ENCODE results near the gene AGXT2.

The AGXT2 gene

GRCh38 chr5:35059251-35059650, 11.5 kb upstream of the AGXT2 start:
- H3K9me3 ChIP-seq (ENCODE audit: control insufficient read depth in 1 of 2, low read length in 2 of 2), result no peaks in the 10 kb centered on the region
- no peaks in the 10 kb centered on the region for H3K27me3 ChIP-seq (ENCODE audit: control insufficient read depth in 1 of 2, insufficient read depth in 2 of 2, low read length in 2 of 2)
- no peak overlapping the region for H3K27ac ChIP-seq (ENCODE audit: low read depth, low read length)
- H3K4me1 ChIP-seq (ENCODE audit: control insufficient read depth in 1 of 2, insufficient read depth in 2 of 2, low read length in 2 of 2), result no peaks in the 10 kb centered on the region
- H3K36me3 ChIP-seq (ENCODE audit: control insufficient read depth in 1 of 2, insufficient read depth in 2 of 2, low read length in 2 of 2), result peaks cover 0 to 3% of the 10 kb centered on the region in 2 donors
- no peak overlapping the region for H3K4me3 ChIP-seq (ENCODE audit: low read depth in 1 of 2, low read length in 2 of 2)
- H3K9ac ChIP-seq (ENCODE audit: low read depth in 1 of 2, low read length in 2 of 2), result no peak overlapping the region

- Histone ChIP-seq H3K9ac (ENCODE audit: low read depth in 1 of 2, low read length in 2 of 2) (no peak overlapping the region), H3K4me3 (ENCODE audit: low read depth in 1 of 2, low read length in 2 of 2) (no peak overlapping the region), H3K27me3 (ENCODE audit: control insufficient read depth in 1 of 2, insufficient read depth in 2 of 2, low read length in 2 of 2) (no peaks in the 10 kb centered on the region), H3K27ac (ENCODE audit: low read depth, low read length) (no peak overlapping the region), H3K36me3 (ENCODE audit: control insufficient read depth in 1 of 2, insufficient read depth in 2 of 2, low read length in 2 of 2) (peaks cover 0 to 3% of the 10 kb centered on the region in 2 donors), H3K4me1 (ENCODE audit: control insufficient read depth in 1 of 2, insufficient read depth in 2 of 2, low read length in 2 of 2) (no peaks in the 10 kb centered on the region), H3K9me3 (ENCODE audit: control insufficient read depth in 1 of 2, low read length in 2 of 2) (no peaks in the 10 kb centered on the region)
Measured at GRCh38 chr5:35058374-35058788, 10.6 kb upstream of the AGXT2 start.

GRCh38 chr5:35056686-35057085, 8.9 kb upstream of the AGXT2 start:
- no peaks in the 10 kb centered on the region for H3K27me3 ChIP-seq (ENCODE audit: control insufficient read depth in 1 of 2, insufficient read depth in 2 of 2, low read length in 2 of 2)
- no peak overlapping the region for H3K4me3 ChIP-seq (ENCODE audit: low read depth in 1 of 2, low read length in 2 of 2)
- H3K36me3 ChIP-seq (ENCODE audit: control insufficient read depth in 1 of 2, insufficient read depth in 2 of 2, low read length in 2 of 2), result peaks cover 0 to 3% of the 10 kb centered on the region in 2 donors
- H3K4me1 ChIP-seq (ENCODE audit: control insufficient read depth in 1 of 2, insufficient read depth in 2 of 2, low read length in 2 of 2), result no peaks in the 10 kb centered on the region
- H3K9me3 ChIP-seq (ENCODE audit: control insufficient read depth in 1 of 2, low read length in 2 of 2), result no peaks in the 10 kb centered on the region
- H3K27ac ChIP-seq (ENCODE audit: low read depth, low read length), result no peak overlapping the region
- no peak overlapping the region for H3K9ac ChIP-seq (ENCODE audit: low read depth in 1 of 2, low read length in 2 of 2)

GRCh38 chr5:35052838-35053237, 5.1 kb upstream of the AGXT2 start:
- Histone ChIP-seq H3K36me3 (ENCODE audit: control insufficient read depth in 1 of 2, insufficient read depth in 2 of 2, low read length in 2 of 2) (no peaks in the 10 kb centered on the region), H3K9ac (ENCODE audit: low read depth in 1 of 2, low read length in 2 of 2) (no peak overlapping the region), H3K27me3 (ENCODE audit: control insufficient read depth in 1 of 2, insufficient read depth in 2 of 2, low read length in 2 of 2) (no peaks in the 10 kb centered on the region), H3K9me3 (ENCODE audit: control insufficient read depth in 1 of 2, low read length in 2 of 2) (no peaks in the 10 kb centered on the region), H3K4me1 (ENCODE audit: control insufficient read depth in 1 of 2, insufficient read depth in 2 of 2, low read length in 2 of 2) (peaks cover 9 to 14% of the 10 kb centered on the region in 2 donors), H3K27ac (ENCODE audit: low read depth, low read length) (no peak overlapping the region), H3K4me3 (ENCODE audit: low read depth in 1 of 2, low read length in 2 of 2) (no peak overlapping the region)

GRCh38 chr5:35050541-35051126, 2.9 kb upstream of the AGXT2 start:
- Histone ChIP-seq H3K9me3 (ENCODE audit: control insufficient read depth in 1 of 2, low read length in 2 of 2) (no peaks in the 10 kb centered on the region), H3K27me3 (ENCODE audit: control insufficient read depth in 1 of 2, insufficient read depth in 2 of 2, low read length in 2 of 2) (no peaks in the 10 kb centered on the region), H3K4me1 (ENCODE audit: control insufficient read depth in 1 of 2, insufficient read depth in 2 of 2, low read length in 2 of 2) (peaks cover 12 to 16% of the 10 kb centered on the region in 2 donors), H3K27ac (ENCODE audit: low read depth, low read length) (no peak overlapping the region), H3K4me3 (ENCODE audit: low read depth in 1 of 2, low read length in 2 of 2) (no peak overlapping the region), H3K9ac (ENCODE audit: low read depth in 1 of 2, low read length in 2 of 2) (no peak overlapping the region), H3K36me3 (ENCODE audit: control insufficient read depth in 1 of 2, insufficient read depth in 2 of 2, low read length in 2 of 2) (no peaks in the 10 kb centered on the region)

GRCh38 chr5:35048910-35049309, 1.2 kb upstream of the AGXT2 start:
- Histone ChIP-seq H3K9me3 (ENCODE audit: control insufficient read depth in 1 of 2, low read length in 2 of 2) (no peaks in the 10 kb centered on the region), H3K9ac (ENCODE audit: low read depth in 1 of 2, low read length in 2 of 2) (no peak overlapping the region), H3K36me3 (ENCODE audit: control insufficient read depth in 1 of 2, insufficient read depth in 2 of 2, low read length in 2 of 2) (no peaks in the 10 kb centered on the region), H3K27me3 (ENCODE audit: control insufficient read depth in 1 of 2, insufficient read depth in 2 of 2, low read length in 2 of 2) (no peaks in the 10 kb centered on the region), H3K4me3 (ENCODE audit: low read depth in 1 of 2, low read length in 2 of 2) (no peak overlapping the region), H3K4me1 (ENCODE audit: control insufficient read depth in 1 of 2, insufficient read depth in 2 of 2, low read length in 2 of 2) (peaks cover 12 to 16% of the 10 kb centered on the region in 2 donors), H3K27ac (ENCODE audit: low read depth, low read length) (no peak overlapping the region)

- Histone ChIP-seq H3K9me3 (ENCODE audit: control insufficient read depth in 1 of 2, low read length in 2 of 2) (no peaks in the 10 kb centered on the region), H3K4me1 (ENCODE audit: control insufficient read depth in 1 of 2, insufficient read depth in 2 of 2, low read length in 2 of 2) (peaks cover 12 to 16% of the 10 kb centered on the region in 2 donors), H3K27me3 (ENCODE audit: control insufficient read depth in 1 of 2, insufficient read depth in 2 of 2, low read length in 2 of 2) (no peaks in the 10 kb centered on the region), H3K9ac (ENCODE audit: low read depth in 1 of 2, low read length in 2 of 2) (no peak overlapping the region), H3K36me3 (ENCODE audit: control insufficient read depth in 1 of 2, insufficient read depth in 2 of 2, low read length in 2 of 2) (no peaks in the 10 kb centered on the region), H3K27ac (ENCODE audit: low read depth, low read length) (no peak overlapping the region), H3K4me3 (ENCODE audit: low read depth in 1 of 2, low read length in 2 of 2) (no peak overlapping the region)
Measured at GRCh38 chr5:35046774-35047173, 975 bp downstream of the AGXT2 start.

- H3K27me3 ChIP-seq (ENCODE audit: control insufficient read depth in 1 of 2, insufficient read depth in 2 of 2, low read length in 2 of 2), result peaks cover 0 to 2% of the 10 kb centered on the region in 2 donors
Measured at GRCh38 chr5:35045280-35045679, 2.5 kb downstream of the AGXT2 start.

GRCh38 chr5:35044649-35045048, 3.1 kb downstream of the AGXT2 start:
- Histone ChIP-seq H3K4me1 (ENCODE audit: control insufficient read depth in 1 of 2, insufficient read depth in 2 of 2, low read length in 2 of 2) (peaks cover 3 to 4% of the 10 kb centered on the region in 2 donors), H3K9ac (ENCODE audit: low read depth in 1 of 2, low read length in 2 of 2) (no peak overlapping the region), H3K4me3 (ENCODE audit: low read depth in 1 of 2, low read length in 2 of 2) (no peak overlapping the region), H3K27me3 (ENCODE audit: control insufficient read depth in 1 of 2, insufficient read depth in 2 of 2, low read length in 2 of 2) (peaks cover 0 to 4% of the 10 kb centered on the region in 2 donors), H3K9me3 (ENCODE audit: control insufficient read depth in 1 of 2, low read length in 2 of 2) (no peaks in the 10 kb centered on the region), H3K36me3 (ENCODE audit: control insufficient read depth in 1 of 2, insufficient read depth in 2 of 2, low read length in 2 of 2) (no peaks in the 10 kb centered on the region), H3K27ac (ENCODE audit: low read depth, low read length) (no peak overlapping the region)

More at GRCh38 chr5:35045280-35045679, 2.5 kb downstream of the AGXT2 start:
- Histone ChIP-seq H3K4me3 (ENCODE audit: low read depth in 1 of 2, low read length in 2 of 2) (no peak overlapping the region), H3K9ac (ENCODE audit: low read depth in 1 of 2, low read length in 2 of 2) (no peak overlapping the region), H3K36me3 (ENCODE audit: control insufficient read depth in 1 of 2, insufficient read depth in 2 of 2, low read length in 2 of 2) (no peaks in the 10 kb centered on the region), H3K9me3 (ENCODE audit: control insufficient read depth in 1 of 2, low read length in 2 of 2) (no peaks in the 10 kb centered on the region), H3K4me1 (ENCODE audit: control insufficient read depth in 1 of 2, insufficient read depth in 2 of 2, low read length in 2 of 2) (peaks cover 4 to 6% of the 10 kb centered on the region in 2 donors), H3K27ac (ENCODE audit: low read depth, low read length) (no peak overlapping the region)

GRCh38 chr5:35042781-35043180, 5.0 kb downstream of the AGXT2 start:
- Histone ChIP-seq H3K4me1 (ENCODE audit: control insufficient read depth in 1 of 2, insufficient read depth in 2 of 2, low read length in 2 of 2) (peaks cover 1 to 3% of the 10 kb centered on the region in 2 donors), H3K36me3 (ENCODE audit: control insufficient read depth in 1 of 2, insufficient read depth in 2 of 2, low read length in 2 of 2) (no peaks in the 10 kb centered on the region), H3K9ac (ENCODE audit: low read depth in 1 of 2, low read length in 2 of 2) (no peak overlapping the region), H3K27ac (ENCODE audit: low read depth, low read length) (no peak overlapping the region), H3K9me3 (ENCODE audit: control insufficient read depth in 1 of 2, low read length in 2 of 2) (no peaks in the 10 kb centered on the region), H3K4me3 (ENCODE audit: low read depth in 1 of 2, low read length in 2 of 2) (no peak overlapping the region), H3K27me3 (ENCODE audit: control insufficient read depth in 1 of 2, insufficient read depth in 2 of 2, low read length in 2 of 2) (peaks cover 0 to 4% of the 10 kb centered on the region in 2 donors)

Measured in duodenal mucosa (tissue), 2 donors.